Activated gamma-delta T cell treated with Interleukin-2 at 50 U/mL for 16 hours (primary cell): Measurements from ENCODE around the gene HS1BP3.

Experiments
- DNase-seq: peaks from one replicate; pipeline ENCODE4 v3.0.0-alpha.2; 2020

The HS1BP3 gene

DNA sequence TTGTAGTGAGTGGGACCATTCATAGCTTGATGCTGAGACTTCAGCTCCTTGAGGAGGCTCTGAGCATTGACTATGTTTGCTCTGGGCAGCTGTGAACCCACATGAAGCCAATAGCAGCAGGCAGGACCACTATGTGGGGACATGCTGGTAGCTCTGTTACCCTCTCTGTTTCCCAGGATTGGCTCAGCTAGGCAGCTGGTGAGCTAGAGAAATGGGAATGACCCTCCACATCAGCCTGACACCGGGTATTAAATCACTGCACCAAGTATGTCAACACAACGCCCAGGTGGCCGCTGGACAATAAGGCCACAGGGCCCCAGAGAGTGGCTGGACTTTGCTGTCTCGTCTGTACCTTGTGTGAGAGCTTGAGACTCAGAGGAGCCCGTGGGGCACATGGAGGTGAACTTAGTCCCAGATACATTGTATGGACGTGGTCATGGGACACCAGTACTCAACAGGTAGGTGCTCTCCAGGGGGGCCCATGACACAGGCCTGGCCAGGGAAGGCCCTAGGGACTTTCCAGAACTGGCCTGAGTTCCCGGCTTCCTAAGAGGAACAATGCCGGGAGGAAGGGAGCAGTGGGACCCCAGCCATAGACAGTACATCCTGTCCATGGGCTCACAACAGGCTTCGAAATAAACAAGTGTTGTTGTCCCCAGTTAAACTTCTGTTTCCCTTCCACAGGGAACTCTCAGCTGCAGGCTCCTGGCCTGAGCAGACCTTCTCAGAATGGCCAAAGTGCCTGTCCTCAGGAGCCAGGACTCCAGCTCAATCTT is 35.2 kb downstream of the HS1BP3 start:
- DNase-seq, result no peak

DNA sequence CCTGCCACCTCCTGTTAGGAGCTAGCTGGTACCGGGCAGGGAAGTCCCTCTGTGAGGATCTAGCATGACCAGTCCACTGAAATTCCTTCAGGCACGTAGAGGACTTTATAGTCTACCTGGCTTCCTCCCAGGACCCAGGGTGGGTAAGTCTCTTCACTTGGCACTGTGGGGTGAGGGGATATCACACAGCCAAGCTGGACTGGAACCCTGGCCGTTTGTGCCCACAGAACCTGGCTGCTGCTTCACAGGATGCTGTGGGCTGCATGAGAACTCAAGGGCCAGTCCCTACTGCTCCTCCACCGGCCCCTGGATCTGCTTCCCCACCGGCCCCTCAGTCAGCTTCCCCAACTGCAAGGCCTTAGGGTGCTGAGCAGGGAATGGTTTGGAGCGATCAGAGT is 35.8 kb downstream of the HS1BP3 start:
- DNase-seq, result no peak

DNA sequence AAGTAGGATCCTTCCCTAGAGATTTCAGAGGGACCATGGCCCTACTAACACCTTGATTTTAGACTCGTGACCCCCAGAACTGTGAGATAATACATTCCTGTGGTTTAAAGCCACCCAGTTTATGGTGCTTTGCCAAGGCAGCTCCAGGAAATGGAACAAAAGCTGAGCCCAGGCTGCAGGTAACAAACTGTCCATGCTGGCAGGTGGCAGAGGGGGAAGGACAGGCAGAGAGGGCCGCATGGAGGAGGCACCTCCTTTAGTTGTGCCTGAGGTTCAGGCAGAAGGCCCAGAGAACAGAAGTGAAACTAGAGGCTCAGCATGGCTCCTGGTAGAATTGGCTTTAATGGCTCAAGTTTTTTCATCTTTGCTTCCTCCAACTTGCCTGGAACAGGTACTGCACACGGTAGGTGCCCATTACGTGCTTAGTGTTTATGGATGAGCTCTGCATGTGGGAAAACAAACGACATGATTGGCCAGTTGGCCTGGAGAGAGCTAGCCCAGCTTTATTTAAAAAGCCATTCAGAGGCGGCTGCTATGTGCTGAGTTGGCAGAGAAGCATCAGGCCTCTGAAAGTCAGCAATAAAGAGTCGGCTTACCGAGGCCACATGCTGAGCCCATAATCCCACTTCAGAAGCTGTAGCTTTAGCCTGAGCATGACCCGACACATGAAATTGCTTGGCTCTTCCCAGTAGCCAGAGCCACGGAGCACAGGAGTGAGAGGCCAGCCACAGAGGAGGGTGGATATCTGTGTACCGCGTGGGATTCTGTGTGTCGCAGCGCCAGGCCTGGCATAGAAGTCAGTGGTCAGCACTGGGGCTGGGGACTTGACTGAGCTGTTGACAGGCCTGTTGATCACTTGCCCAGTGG is 36.5 kb downstream of the HS1BP3 start:
- no peak for DNase-seq

DNA sequence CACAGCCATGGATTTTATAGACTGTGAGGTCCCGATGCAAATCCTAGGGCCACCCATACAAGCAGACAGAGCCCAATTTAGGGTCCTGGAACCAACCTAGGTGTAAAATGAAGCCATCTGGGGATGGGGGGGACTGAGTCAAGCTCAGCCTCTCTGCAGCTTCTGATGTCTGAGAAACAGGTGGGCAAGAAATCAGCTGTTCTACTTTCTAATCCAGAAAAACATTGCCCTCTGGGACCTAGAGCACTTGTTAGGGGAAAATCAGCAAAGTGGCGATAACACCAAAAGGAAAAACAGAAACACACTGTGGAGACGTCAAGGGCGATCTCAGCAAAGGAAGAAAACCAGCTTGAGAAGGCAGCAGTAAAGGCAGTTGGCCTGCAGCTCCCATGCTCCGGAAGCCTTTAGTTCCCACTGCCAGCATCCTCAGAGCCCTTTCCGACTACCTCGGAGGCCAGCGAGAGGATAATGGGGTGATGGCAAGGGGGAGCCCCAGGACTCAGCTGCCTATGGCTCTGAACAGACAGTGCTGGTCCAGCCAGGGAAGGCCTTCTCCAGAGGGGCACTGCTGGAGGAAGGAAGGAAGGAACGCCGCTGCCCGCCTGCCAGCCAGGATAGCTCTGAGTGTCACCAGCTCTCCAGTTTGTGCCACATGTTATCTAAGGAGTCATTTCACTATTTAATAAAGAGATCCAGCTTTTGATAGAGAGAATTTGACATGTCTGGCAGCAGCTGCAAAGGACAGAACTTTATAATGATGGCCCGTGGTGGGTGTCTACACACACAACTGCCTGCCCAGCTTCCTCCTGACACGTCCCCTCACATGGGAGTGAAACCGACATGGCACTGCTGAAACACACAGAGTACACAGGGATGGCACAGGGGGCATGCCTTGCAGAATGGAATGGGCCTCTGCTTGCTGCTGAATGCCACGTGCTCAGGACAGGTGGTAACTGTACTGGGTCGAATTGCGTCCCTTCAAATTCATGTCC is 37.7 kb downstream of the HS1BP3 start:
- DNase-seq, result no peak

DNA sequence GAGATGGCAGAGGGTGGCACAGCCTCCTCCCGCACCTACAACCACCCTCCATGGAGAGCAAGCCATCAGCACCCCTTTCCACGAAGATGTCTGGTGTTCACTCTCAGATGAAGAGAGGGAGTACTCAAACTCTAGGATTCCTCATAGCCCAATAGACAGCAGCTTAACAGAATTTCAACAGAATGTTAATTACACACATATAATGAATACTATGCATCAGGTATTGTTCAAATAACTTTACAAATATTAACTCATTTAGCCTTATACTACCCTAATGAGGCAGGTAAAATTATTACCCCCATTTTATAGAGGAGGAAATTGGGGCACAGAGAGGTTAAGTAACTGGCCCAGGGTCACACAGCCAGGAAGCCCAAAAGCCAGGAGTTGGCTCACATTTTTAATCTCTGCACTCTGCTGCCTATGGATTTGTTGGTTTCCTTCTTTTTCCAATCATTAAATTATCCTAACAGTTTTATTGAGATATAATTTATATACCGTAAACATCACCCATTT is 39.0 kb downstream of the HS1BP3 start:
- DNase-seq, result no peak

DNA sequence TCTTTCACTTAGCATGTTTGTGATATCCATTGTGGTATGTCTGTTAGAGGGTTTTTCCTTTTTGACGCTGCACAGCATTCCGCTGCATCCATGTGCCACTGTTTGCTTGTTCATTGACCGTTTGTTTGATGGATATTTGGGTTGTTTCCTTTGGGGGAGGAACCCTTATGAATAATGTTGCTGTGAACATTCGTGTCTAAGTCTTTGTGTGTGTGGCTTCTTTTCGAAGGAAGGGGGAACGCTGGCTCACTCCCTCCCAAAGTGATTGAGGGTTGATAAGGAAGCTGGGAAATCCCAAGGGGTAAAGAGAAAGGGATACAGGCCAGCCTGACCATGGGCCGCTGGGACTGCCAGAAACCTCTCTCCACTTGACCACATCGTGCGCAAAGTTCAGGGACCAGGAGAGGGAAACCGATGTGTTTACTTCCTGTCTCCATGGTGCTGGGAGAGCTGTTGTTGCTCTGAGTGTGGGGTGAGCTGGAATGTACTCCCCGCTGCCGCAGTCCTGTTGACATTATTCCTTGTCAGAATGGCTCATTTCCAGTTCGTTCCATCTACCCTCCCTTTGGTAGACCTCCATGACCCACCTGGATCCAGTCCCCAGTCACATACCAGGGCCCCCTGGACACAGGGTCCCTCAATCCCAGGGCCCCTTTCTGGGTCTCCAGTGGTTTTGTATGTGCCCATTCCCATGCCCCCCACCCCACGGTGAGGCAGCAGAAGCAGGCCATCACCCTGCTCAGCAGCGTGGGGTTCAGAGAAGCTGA is 39.6 kb downstream of the HS1BP3 start:
- no peak for DNase-seq

- DNase-seq, result no peak
These were observed 40.9 kb downstream of the HS1BP3 start for GRCh38 chr2:20609995-20610357.

GRCh38 chr2:20609349-20609994 is 41.4 kb downstream of the HS1BP3 start:
- no peak for DNase-seq

DNA sequence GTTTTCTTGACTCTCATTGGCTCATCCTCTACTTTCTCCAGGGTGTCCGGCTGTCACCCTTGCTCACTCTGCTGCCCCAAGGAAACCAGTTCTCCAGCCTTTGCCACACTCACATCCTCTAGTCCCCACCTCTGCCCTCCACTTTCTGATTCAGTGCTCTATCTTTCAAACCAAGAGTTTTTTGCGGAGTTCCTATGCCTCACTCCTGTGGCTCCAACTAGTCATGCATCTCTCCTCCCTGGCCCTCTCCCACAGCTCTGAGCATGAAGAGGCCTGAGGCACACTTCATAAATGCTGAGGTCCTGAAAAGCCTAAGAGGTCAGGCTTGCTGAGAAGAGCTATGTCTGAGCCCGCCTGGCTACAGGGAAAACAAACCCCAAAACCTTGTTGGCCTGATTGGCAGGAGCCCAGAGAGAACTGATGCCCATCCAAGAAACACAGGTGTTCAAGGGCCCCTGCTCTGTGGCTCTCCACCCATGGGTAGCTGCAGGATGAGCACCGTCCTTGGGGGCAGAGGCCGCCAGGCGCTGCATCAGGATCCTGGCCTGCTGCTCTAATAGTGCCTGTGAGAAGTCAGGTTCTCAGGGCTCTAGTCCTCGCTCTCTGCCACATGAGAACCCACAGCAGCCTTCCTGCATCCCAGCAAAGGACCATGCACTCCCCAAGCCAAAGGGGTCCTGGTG is 42.1 kb downstream of the HS1BP3 start:
- no peak for DNase-seq

GRCh38 chr2:20607446-20607845 is 43.5 kb downstream of the HS1BP3 start:
- DNase-seq, result no peak

DNA sequence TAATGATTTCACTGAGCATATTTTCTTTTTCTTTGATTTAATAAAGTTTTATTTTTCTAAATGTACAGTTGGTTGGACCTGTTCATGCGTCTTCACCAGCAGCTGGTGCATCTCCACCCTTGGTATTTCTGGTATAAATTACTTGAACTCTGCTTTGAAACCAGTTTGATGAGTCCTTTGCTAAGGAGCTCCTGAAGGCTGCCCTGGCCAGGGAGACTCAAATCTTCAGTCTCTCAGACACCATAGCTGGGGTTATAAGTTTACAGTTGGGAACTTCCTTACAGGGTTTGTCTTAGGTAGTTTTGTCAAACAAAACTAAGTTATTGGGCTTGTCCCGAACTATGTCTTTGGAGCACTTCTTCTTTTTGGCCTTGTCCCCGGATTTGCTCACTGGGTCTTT is 44.7 kb downstream of the HS1BP3 start:
- DNase-seq, result no peak

GRCh38 chr2:20604951-20605381 is 45.9 kb downstream of the HS1BP3 start:
- no peak for DNase-seq

GRCh38 chr2:20604401-20604911 is 46.4 kb downstream of the HS1BP3 start:
- DNase-seq, result no peak

- DNase-seq, result no peak
These were observed 47.1 kb downstream of the HS1BP3 start for GRCh38 chr2:20603791-20604190.

DNA sequence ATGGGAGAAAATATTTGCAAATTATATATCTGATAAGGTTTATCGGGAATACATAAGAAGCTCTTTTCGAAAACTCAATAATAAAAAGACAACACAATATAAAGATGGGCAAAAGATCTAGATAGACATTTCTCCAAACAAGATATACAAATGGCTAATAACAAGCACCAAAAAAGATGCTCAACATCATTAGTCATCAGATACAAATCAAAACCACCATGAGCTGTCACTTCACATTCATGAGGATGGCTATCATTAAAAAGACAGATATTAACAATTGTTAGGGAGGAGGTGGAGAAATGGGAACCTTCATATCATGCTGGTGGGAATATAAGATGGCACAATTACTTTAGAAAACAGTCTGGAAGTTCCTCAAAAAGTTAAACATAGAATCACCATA is 48.1 kb downstream of the HS1BP3 start:
- DNase-seq, result no peak

- no peak for DNase-seq
These were observed 50.1 kb downstream of the HS1BP3 start for GRCh38 chr2:20600756-20601325.

GRCh38 chr2:20599861-20600461 is 50.9 kb downstream of the HS1BP3 start:
- DNase-seq, result no peak

DNA sequence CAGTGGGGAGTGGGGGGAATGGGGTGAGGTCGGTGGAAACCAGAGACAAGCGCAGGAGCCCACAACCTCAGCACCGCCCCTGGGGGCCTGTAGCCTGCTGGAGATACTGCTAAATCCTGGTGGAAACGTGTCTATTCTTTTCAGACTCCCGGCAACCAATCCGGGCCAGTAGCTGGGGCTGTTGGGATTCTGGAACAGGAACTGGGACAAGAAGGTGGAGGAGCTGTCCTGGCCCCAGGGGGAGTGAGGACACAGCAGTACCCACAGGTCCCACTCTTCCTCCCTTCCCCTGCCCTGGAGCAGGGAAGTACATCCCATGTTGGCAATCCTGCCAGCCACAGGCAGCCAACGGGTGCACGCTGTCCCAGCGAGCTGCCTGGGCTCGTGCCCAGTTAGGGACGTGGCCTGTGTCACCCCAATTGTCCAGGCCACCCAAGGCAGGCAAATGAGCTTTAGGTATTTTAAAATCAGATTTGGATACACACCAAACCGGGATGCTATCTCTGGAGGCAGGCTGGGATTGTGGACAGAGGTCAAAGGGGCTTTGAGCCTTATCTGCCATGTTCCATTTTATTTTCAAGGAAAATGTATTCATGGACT is 51.8 kb downstream of the HS1BP3 start:
- no peak for DNase-seq

DNA sequence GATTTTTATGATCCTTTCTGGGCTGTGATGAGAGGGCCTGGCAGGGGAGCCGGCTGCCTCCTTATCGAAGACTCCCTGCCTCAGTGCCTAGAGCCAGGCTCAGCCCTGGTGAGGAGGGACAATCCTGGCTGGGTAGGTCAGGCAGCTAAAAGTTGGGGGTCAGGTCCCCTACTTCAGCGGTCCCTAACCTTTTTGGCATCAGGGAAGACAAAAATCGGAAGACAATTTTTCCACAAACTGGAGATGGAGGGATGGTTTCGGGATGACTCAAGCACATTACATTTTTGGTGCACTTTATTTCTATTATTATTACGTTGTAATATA is 53.1 kb downstream of the HS1BP3 start:
- no peak for DNase-seq
